ENCODE measurements around the gene KRT15.

KRT15 gene

DNA sequence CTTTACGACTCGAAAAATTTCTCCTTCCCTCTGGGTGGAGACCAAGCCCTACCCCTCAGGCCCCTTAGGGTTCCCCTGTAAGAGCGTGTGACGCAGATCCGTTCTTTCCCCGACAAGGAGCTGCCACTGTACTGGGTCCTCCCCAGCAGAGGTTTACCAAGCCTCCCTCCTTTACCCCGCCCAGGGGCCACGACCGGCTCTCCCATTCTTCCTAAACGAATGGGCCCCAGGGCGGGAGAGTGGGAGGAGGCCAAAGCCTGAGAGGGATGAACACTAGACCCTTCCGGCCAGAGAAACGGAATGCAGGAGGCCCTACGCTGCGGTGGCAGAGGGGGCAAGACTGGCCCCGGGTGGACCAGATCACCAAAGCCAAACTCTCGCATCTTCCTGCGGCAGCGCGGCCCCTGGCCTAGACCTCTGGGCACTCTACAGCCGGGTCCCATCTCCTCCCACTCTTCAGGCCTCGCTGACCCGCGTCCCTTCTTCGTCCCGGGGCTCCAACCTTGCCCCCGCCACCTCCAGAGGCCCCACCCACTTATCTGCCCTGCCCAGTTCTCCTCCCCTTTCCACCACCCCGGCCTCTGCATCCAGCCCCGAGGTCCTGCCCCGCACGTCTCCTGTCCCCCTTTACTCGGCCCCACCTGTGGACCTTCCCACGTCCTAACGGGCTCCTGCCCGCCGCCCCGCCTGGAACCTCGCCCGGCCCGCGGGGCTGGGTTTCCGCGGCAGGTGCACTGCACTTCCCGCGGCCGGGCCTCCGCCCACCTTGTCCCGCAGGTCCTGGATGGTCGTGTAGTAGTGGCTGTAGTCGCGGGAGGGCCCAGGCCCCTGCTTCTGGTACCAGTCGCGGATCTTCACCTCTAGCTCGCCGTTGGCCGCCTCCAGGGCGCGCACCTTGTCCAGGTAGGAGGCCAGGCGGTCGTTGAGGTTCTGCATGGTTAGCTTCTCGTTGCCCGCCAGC, 8.7 kb upstream of the KRT15 start:
- H3K4me3 ChIP-seq (ENCODE audit: low read depth, low read length) = peak overlapping the region; percentile 75

DNA sequence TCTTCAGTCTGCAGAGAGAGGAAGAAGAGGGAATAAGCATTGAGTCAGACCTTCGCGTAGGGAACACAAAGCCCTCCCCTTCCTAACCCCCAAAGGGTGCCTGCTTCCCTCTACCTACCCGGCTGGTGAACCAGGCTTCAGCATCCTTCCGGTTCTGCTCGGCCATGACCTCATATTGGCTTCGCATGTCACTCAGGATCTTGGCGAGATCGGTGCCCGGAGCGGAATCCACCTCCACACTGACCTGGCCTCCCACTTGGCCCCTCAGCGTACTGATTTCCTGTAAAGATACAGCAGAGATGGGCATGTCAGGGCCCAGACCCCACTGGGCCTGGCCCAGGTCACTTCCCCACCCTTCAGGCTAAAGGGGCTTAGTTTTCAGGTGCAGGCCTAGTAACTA, 5.6 kb upstream of the KRT15 start:
- H3K4me3 ChIP-seq (ENCODE audit: low read depth, low read length) = no peak overlapping the region

DNA sequence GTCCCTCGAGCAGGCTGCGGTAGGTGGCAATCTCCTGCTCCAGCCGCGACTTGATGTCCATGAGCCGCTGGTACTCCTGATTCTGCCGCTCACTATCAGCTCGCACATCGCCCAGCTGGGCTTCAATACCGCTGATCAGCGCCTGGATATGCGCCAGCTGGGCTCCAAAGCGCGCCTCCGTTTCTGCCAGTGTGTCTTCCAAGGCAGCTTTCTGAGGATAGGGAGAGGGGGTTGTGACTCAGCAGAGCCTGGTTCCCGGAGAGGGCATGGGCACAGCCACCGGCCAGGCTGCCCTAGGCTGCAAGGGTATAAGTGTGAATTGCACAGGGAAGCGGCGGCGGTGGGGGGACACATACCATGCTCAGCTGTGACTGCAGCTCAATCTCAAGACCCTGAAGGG, 5.1 kb upstream of the KRT15 start:
- H3K4me3 ChIP-seq (ENCODE audit: low read depth, low read length) = no peak overlapping the region

DNA sequence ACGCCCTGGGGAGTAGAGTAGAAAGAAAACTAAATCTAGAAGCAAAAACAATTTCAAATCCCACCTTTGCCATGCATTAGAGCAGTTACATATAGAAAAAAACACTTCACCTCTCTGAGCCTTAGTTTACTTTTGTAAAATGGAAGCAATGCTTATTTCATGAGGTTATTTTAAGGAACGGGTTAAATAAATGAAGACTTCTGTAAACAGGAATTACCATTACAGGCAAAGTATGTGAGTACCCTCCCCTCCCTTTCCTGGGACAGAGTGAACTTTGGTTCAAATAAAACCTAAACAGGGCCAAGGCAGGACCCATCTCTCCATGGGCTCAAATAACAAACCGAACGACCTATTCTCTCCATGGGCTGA, 4.5 kb upstream of the KRT15 start:
- no peak overlapping the region for H3K4me3 ChIP-seq (ENCODE audit: low read depth, low read length)

DNA sequence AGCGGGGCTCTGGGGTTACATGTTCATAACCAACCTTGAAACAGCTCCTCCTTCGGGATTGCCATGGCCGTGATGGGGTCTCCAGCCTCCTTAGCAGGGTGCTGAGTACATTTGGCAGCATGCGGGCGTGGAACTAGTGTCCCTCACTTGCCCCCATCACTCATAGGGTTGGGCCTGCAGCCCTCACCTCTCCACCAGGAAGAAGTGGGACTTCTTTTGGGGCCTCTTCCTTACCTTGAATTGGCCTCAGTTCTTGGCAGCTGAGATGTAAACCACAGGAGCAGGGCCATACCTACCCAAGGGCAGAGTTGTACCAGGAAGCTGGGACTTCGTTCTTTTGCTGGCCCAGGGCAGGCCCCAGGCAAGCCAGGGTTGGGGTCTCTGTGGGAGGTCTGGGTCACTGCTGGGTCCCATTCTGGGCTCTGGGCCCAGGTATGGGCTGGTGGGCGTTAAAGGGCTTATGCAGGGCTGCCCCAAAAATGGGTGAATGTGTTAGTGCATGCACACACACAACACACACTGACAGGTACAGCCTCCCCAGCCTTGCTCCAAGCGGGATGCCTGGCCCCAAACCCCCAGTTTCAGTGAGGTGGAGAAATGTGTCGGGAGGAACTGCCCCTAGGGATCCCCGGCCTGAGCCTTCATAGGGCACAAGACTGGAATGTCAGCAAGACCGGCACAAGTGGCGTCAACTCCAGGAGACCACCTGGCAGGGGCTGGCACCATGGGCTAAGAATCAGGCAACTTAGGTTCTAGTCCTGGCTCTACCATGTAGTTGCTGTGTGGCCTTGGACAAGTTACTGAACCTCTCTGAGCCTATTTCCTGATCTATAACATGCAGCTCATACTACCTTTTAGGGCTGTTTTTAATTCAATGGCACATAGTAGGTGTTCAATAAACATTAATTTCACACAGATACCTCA, 3.9 kb upstream of the KRT15 start:
- no peak overlapping the region for H3K4me3 ChIP-seq (ENCODE audit: low read depth, low read length)

DNA sequence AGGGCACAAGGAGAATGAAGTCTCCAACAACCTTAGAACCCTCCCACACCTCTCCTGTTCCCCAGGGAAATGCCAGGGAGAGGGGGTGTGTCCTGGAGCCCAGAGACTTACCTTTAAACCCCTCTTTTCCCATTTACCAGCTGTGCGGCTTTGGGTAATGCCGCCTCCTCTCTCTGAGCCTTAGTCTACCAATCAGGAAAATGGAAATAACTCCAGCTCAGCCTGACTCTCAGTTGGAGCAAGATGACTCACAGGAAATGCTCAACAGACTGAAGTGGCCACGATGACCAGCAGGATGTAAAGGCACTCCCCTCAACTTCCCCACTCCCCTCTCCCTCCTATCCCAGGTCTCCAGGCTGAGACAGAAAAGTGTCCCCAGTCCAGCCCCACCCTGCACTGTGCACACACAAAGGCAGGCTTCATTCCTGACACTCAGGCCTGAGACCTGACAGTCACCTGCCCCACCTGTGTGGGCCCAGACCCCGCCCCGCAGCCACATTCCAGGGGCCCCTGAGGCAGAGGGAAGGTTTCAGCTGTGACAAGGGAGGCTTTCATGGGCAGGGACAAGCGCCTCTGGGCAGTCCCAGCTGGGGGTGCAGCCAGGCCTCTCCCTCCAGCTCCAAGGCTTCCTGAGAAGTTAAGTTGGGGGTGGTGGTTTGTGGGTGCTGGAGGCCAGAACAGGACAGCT, 3.0 kb upstream of the KRT15 start:
- no peak overlapping the region for H3K4me3 ChIP-seq (ENCODE audit: low read depth, low read length)

DNA sequence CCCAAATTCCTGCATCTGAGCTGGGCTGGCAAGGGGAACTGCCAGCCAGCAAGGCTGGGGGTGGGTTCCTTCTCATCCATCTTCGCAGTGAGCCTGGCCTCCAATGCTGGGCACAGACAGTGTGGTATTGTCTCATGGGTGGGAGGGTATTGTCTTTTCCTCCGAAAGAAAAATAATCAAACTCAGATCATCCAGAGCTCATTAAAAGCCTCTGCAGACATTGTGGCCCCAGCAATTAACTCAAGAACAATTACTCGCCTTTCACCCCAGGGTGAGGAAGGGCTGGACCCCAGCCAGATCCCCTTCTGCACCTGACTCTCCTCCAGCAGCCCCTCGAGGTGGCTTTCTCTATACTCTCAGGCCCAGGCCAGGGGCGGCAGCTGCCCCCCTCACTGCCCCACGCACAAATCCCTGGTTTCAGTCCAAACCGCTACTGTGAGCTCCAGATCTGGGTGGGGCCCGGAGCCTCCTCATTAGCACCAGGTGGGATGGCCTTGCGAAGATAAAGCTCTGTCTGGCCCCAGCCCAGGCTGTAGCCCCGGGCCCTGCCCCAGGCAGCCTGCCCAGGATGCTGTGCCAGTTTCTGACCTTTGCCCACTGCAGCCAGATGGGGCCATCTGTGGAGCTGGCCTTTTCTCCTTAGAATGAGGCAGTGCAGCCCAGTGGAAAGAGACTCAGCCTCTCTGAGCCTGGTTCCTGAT, 2.3 kb upstream of the KRT15 start:
- H3K4me3 ChIP-seq (ENCODE audit: low read depth, low read length) = no peak overlapping the region

DNA sequence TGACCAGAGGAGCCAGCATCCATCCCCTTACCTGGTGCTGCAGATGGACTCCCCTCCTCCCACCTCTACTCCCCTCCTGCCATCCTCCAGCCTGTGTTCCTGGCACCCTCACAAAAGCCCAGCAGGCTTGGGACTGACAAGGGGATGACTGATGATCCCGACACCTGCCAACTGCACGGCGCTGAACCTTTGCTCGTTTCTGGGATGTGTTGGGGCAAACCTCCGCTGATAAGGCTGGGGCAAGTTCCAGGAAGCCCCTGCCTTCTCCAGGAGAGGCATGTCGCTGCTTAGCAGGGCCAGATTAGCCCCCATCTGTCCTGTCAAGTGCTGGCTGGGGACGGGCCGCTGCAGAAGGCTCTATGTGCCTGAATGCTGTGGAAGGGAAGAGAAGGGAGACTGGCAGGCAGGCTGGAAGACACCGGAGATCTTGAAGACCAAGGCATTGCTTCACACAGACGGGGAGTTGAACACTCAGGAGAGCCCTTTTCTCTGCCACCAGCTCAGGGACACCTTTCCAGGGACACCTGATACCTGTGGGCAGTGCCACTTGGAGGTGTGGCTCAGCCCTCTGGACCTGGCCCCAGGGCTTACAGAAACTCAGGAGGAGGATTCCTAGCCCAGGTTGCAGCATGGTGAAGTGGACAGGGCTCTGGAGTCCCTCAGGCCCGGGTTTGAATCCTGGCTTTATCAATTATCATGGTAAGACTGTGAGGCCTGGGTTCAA, 973 bp upstream of the KRT15 start:
- H3K4me3 ChIP-seq (ENCODE audit: low read depth, low read length) = no peak overlapping the region

DNA sequence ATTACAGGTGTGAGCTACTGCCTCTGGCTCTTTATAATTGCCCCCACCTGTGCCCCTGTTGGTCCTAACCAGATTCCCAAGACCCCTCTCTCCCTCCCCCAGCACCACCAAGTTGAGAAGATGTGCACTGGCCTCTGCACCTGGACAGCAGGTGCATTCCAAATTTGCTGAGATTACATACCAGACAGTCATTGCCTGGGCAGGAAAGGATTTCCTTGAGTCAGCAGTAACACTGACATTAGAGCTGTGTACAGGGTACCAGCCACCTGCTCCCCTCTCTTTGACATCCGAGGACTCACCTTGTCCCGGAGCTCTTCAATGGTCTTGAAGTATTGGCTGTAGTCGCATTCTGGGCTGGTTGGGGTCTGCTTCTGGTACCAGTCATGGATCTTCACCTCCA, 659 bp downstream of the KRT15 start:
- H3K4me3 ChIP-seq (ENCODE audit: low read depth, low read length) = no peak overlapping the region

DNA sequence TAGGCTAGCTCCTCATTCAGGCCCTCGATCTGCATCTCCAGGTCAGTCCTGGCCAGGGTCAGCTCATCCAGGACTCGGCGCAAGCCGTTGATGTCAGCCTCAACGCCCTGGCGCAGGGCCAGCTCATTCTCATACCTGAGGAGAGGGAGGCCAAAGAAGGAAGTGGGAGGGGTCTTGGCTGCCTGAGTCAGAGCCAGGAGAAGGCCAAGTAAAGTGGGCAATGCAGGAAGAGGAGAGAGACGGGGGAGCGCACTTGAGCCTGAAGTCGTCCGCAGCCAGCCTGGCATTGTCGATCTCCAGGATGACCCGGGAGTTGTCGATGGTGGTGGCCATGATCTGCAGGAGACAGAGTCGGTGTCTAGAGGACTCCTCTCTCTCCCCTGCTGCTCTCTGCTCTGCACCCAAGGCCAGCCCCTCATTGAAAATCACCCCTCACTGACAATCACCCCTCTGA, 1.8 kb downstream of the KRT15 start:
- H3K4me3 ChIP-seq (ENCODE audit: low read depth, low read length) = no peak overlapping the region

DNA sequence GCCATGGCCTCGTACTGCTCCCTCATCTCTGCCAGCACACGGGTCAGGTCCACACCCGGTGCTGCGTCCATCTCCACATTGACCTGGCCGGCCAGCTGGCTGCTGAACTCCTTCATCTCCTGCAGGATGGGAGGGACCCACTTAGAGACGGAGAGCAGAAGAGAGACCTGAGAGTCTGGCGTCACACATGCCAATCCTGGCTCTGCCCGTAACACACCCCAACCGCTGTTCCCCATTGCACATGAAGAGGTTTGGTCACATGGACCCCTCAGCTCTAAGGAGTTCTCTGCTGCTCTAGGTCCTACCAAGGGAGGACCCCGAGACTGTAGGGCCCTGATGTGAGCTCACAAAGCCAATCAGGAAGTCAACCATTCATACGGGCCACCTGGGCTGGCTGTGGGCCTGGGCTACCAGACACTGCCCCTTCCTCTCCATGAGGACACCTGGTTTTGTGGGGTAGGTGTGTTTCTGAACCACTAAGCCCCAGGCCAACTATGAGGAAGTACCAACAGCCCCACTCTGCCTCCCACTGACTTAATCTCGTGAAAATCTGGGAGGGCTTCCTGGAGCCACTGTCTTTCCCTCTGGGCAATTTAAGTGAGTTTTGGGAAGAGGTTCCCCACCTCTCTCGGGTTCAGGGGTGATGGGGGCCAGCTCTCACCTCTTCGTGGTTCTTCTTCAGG, 2.4 kb downstream of the KRT15 start:
- no peak overlapping the region for H3K4me3 ChIP-seq (ENCODE audit: low read depth, low read length)

DNA sequence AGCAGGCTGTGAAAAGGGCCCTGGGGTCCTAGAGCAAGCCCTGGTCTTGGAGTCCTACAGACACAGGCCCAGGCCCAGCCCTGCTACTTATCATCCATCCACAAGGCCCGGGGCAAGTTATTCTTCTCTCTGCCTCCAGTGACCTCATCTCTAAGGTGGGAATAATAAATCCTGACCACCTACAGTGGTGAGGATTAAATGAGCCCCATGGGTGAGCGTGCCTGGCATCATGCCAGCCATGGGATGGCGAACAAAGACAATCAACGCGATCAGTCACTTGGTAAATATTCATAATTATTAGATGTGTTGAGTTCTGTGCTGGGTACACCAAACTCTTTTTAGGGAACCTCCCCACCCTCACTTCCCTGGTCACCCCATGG, 5.5 kb downstream of the KRT15 start:
- H3K4me3 ChIP-seq (ENCODE audit: low read depth, low read length) = no peak overlapping the region

DNA sequence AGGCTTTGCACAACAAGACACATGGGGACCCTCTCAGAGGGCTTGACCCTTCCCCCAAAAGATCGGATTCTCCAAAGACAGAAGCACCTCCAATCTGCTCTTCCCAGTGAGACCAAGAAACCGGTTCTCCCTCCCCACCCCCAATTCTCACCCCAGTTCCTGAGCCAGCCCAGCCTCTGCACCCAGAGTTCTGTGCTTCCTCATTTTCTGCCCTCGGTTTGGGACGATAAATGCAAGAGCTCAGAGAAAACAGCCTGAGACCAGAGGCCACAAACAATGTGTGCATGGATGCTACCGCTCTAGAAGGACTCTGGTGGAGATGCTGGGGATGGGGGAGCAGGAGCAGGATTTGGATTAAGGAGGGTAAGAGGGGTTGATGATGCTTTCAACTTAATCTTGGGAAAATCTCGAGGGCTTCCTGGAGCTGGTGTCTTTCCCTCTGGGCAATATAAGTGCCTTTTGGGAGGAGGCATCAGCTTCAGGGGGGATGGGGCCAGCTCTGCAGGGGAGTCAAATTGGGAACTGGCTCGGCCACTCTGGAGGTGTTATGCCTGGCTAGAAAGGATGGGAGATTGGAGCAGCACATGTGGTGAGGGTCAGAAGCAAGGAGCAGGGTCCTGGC, 6.0 kb downstream of the KRT15 start:
- no peak overlapping the region for H3K4me3 ChIP-seq (ENCODE audit: low read depth, low read length)

DNA sequence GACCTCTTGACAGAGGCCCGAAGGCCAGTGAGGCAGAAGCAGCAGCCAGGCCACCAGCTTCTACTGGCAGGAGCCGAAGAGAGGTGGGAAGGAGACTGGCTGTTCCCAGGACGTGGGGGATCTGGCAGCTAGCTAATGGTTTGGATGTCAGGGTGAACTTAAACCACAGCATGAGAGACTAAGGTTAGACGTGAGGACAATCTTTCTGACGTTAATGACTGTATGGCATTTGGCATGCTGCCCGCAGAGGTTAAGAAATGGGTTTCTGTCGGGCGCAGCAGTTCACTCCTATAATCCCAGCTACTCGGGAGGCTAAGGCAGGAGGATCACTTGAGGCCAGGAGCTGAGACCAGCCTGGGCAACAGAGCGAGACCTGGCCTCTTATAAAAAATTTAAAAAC, 7.0 kb downstream of the KRT15 start:
- no peak overlapping the region for H3K4me3 ChIP-seq (ENCODE audit: low read depth, low read length)

DNA sequence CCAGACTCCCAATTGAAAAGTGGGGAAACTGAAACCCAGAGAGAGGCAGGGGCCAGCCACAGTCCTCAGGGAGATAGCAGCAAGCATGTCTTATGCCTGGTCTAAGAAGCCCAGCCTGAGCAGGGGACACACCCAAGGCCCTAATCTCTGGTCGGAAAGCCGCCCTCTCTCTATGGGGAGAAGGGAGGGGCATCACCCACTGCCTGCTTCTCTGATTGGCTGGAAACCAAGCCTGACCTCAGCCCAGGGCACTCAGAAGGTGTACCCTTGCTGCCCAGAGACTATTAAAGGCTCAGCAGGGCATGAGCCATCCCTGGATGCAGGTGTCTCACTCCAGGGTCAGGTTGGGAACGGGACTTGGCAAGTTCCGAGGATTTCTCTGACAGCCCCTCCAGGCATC, 7.6 kb downstream of the KRT15 start:
- no peak overlapping the region for H3K4me3 ChIP-seq (ENCODE audit: low read depth, low read length)

DNA sequence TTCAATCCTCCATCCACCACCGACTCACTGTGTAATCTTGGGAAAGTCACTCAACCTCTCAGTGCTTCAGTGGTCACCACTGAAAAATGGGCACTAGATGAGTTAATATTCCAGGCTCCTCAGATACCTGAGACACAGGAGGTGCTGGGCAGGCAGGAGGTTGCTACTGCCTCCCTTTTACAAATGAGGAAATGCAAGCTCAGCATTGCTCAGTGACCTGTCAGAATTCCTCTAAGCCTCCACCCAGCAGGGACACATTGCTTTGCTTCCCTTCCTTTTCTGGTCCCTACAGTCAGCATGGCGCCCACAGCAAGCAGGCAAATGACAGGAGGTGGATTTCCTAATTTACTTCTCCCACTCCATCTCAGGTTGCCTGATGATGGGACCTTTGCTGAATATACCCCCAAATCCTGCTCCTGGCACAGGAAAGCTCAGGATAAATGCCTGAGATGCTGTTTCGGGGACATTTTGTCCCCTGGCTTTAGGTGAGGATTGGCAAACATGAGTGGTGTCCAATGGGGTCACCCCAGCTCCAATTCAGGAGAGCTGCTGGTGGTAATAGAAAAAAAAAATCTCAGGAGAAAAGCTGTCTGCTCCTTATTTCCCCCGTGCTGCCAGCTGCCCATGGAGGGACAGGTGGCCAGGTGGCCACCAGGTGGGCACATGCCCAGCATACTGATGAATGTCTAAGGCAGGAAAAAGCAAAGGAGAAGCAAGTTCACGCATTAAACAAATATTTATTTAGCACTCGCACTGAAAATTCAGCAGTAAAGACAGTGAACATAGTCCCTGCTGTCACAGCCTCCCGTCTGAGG, 8.2 kb downstream of the KRT15 start:
- no peak overlapping the region for H3K4me3 ChIP-seq (ENCODE audit: low read depth, low read length)

DNA sequence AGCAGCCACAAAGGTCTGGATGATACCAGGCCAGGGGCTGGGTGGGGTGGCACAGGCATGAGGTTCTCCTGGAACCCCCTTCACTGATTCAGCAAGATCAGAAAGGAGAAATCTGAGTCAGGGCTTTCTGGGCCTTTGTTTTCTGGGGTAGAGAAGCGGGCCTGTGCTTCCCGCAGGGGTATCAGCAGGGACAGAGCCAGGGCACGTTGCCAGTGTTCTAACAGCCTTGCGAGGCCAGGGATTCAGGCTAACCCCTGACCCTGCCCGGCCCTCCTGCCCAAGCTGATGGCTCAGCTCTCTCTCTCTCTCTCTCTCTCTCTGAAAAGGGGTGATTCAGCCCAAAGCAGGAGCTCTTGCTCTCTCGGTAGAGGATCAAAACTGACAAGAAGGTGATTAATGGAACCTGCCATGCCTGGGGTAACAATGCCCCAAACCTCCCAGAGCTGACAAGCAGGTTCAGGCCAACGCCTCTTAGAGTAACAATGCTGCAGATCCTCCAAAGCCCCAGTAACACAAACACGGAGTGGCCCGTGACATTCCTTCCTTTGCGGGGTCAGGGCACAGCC, 11.3 kb downstream of the KRT15 start:
- H3K4me3 ChIP-seq (ENCODE audit: low read depth, low read length) = no peak overlapping the region
